ENCODE data around the gene MAP2K3. TPM values are rescaled to one million over a fixed set of nuclear protein-coding genes. Genes with fewer than 3 reads are reported as not detected.

MAP2K3 gene
- total RNA-seq, 2 experiments from 2014 or later: 151 to 153 TPM

- DNase-seq: peak; percentile 74
- H3K9me3 Mint-ChIP-seq: no peaks in the 10 kb centered on the region
- H3K4me1 Mint-ChIP-seq (ENCODE audit: low read depth): peaks cover 42% of the 10 kb centered on the region
- H3K27me3 Mint-ChIP-seq: no peaks in the 10 kb centered on the region
- TF ChIP-seq CTCF (IDR thresholded peaks at IDR 0.05): no peak
- peak overlapping the region; percentile 95 for H3K27ac Mint-ChIP-seq
- ChIA-PET POLR2A (interaction anchor here (0.7 to 4.9 kb wide), 6 partner anchors 12 to 223 kb away, joined by 3 to 36 read pairs (median 7); partner anchors contain the start of gene TMEM11), CTCF (interaction anchor here (1.2 to 4.1 kb wide), 5 partner anchors 9 to 225 kb away, joined by 3 to 29 read pairs (median 8); no protein-coding TSS in a partner anchor)
- H3K36me3 Mint-ChIP-seq (ENCODE audit: low read depth): peaks cover 42% of the 10 kb centered on the region
- H3K4me3 Mint-ChIP-seq: peak overlapping the region; percentile 99
- intact Hi-C loops (cut with micrococcal nuclease): loop anchor here (10.0 kb wide), 2 partner anchors 164 to 244 kb away; partner anchors contain the start of genes DHRS7B and USP22
- ATAC-seq: no peak
Observed at GRCh38 chr17:21288571-21289017, 4.1 kb downstream of the MAP2K3 start.

- DNase-seq: no peak
- no peaks in the 10 kb centered on the region for H3K27me3 Mint-ChIP-seq
- peak overlapping the region; percentile 99 for H3K4me3 Mint-ChIP-seq
- H3K4me1 Mint-ChIP-seq (ENCODE audit: low read depth): peaks cover 44% of the 10 kb centered on the region
- H3K9me3 Mint-ChIP-seq: no peaks in the 10 kb centered on the region
- intact Hi-C loops (cut with micrococcal nuclease): loop anchor here (10.0 kb wide), 2 partner anchors 165 to 245 kb away; partner anchors contain the start of genes DHRS7B and USP22
- no peak for TF ChIP-seq CTCF (IDR thresholded peaks at IDR 0.05)
- peak overlapping the region; percentile 95 for H3K27ac Mint-ChIP-seq
- ATAC-seq: no peak
- ChIA-PET POLR2A (interaction anchor here (4.9 kb wide), 1 partner anchor 13 kb away, joined by 36 read pairs; no protein-coding TSS in a partner anchor), CTCF (no interaction called here)
- peaks cover 44% of the 10 kb centered on the region for H3K36me3 Mint-ChIP-seq (ENCODE audit: low read depth)
Observed at GRCh38 chr17:21289175-21289901, 4.8 kb downstream of the MAP2K3 start.

- POLR2A ChIA-PET: interaction anchor here (4.9 kb wide), 1 partner anchor 13 kb away, joined by 36 read pairs; no protein-coding TSS in a partner anchor
- no peaks in the 10 kb centered on the region for H3K27me3 Mint-ChIP-seq
- TF ChIP-seq CTCF (IDR thresholded peaks at IDR 0.05): no peak
- H3K4me1 Mint-ChIP-seq (ENCODE audit: low read depth): peaks cover 44% of the 10 kb centered on the region
- peak overlapping the region; percentile 42 for H3K27ac Mint-ChIP-seq
- H3K9me3 Mint-ChIP-seq: no peaks in the 10 kb centered on the region
- intact Hi-C loops (cut with micrococcal nuclease): loop anchor here (10.0 kb wide), 2 partner anchors 165 to 245 kb away; partner anchors contain the start of genes DHRS7B and USP22
- no peak for ATAC-seq
- no peak overlapping the region for H3K4me3 Mint-ChIP-seq
- peaks cover 48% of the 10 kb centered on the region for H3K36me3 Mint-ChIP-seq (ENCODE audit: low read depth)
- no peak for DNase-seq
- CTCF ChIA-PET: no interaction called here
Observed at GRCh38 chr17:21289902-21290571, 5.5 kb downstream of the MAP2K3 start.

DNA sequence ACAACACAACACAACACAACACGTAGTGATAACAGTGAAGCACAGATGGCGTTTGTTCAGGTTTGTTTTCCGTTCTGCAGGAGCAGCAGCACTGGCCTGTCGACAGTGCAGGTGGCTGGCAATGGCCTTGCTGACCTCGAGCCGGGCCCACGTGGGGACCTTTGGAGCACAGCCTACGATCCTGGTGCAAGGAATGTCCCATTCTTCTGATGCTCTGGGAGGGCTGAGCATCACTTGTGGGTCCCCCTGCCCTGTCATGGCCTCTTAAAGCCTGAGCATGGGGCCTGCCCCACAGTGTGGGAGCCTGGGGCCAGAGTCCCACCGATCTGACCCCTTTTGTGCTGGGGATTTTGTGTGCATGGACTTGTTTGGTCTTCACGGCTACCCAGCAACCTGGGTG is 6.8 kb downstream of the MAP2K3 start:
- ATAC-seq (no peak), DNase-seq (no peak)
- H3K4me3 Mint-ChIP-seq: no peak overlapping the region
- no peak for TF ChIP-seq CTCF (IDR thresholded peaks at IDR 0.05)
- peaks cover 45% of the 10 kb centered on the region for H3K4me1 Mint-ChIP-seq (ENCODE audit: low read depth)
- H3K9me3 Mint-ChIP-seq: no peaks in the 10 kb centered on the region
- CTCF ChIA-PET: no interaction called here
- no peaks in the 10 kb centered on the region for H3K27me3 Mint-ChIP-seq
- intact Hi-C loops (cut with micrococcal nuclease): no loop called here
- POLR2A ChIA-PET: no interaction called here
- peaks cover 38% of the 10 kb centered on the region for H3K36me3 Mint-ChIP-seq (ENCODE audit: low read depth)
- H3K27ac Mint-ChIP-seq: no peak overlapping the region
